HG02884 (cell line): ENCODE data around the gene BFSP1.

ENCODE experiments used
- ATAC-seq: cut with Tn5 transposase; IDR thresholded peaks from one replicate; pipeline ENCODE4 v1.9.1; 2021; ENCODE audit warnings: mild to moderate bottlenecking, moderate library complexity; ENCODE audit not compliant: unreplicated experiment

The BFSP1 gene

DNA sequence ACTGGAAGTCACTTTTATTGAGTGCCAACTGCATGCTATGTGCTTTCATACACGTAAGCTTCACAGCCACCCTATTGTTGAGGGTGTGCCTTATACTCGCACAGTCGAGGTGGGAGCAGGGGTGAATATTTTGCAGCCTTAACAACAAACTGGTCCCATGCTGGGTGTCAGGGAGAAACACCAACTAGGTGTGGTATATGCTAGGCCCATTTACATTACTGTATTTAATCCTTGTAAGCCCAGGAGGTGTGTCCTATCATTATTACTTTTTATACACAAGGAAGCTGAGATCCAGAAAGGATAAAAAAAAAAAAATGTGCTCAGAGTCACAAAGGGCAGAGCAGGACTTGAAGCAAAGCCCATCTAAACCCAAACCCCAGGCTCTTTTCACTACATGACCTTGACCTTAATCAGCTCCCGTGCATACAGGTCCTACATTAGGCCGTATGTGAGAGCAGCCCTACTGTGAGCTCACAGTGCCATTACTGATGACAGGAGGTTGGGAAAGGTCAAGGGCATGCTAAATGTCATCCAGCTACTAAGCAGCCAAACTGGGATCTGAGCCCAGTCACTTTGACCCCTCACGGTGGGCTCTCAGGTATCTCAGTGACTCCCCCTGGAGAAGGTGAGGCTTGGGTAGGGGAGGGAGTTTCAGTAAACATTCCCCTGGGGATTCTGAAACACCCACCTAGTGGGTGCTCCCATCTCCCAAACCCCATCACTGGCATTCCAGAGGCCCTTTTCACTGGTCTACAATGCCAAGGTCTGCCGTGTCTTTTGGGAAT is 61.7 kb downstream of the BFSP1 start:
- ATAC-seq, result no peak

- ATAC-seq, result no peak
Measured at GRCh38 chr20:17468073-17468840, 62.9 kb downstream of the BFSP1 start.

GRCh38 chr20:17467120-17467655 is 64.0 kb downstream of the BFSP1 start:
- no peak for ATAC-seq

DNA sequence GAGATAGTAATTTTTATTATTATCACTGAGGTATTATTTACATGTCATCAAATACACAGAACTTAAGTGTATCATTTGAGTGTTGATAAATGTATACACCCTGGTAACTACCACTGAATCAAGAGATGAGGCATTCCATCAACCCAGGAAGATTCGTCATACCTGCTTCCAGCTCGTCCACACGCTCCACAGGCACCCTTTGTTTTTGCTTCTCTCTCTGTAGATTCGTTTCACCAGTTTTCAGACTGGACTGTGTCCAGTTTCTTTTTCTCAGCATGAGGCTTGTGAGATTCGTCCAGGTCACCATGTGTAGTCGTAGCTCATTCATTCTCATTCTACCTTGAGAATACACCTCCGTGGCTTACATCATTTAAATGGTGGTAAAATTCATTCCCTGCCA is 64.5 kb downstream of the BFSP1 start:
- ATAC-seq, result no peak

- ATAC-seq, result no peak
Measured at GRCh38 chr20:17465236-17465635, 65.9 kb downstream of the BFSP1 start.

DNA sequence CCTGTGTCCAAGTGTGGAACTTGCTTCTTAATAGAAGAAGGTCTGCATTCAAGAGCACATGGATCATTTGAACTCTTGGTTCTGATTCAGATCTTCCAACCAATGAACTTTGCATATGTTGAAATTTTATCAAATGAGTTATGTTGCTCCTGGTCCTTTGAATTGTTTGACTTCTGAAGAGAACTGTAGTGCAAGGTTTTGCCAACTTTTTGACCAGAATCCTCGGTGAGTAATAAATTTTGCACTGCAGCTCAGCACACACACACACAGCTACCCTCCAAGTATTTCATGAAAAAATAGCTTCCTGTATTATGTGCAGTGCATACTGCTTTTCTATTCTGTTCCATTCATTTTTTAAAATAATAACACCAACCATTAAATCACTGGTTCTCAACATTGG is 67.5 kb downstream of the BFSP1 start:
- no peak for ATAC-seq

DNA sequence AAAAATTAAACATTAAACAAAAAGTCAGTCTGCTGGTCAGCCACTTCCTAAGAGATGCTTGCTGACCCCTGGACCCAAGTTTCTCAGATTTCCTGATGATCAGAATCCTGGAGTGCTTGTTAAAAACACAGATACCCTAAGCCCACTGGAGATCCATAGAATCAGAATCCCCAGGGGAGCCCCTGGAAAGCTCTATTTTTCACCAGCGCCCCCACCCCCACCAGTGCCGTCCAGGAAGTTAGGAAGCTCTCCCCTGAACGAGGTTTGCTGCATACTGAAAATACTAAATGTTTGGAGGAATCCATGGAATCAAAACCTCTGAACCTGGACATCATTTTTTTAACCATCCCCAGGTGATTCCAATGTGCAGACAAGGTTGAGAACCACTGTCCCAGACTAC is 69.2 kb downstream of the BFSP1 start:
- ATAC-seq, result no peak

DNA sequence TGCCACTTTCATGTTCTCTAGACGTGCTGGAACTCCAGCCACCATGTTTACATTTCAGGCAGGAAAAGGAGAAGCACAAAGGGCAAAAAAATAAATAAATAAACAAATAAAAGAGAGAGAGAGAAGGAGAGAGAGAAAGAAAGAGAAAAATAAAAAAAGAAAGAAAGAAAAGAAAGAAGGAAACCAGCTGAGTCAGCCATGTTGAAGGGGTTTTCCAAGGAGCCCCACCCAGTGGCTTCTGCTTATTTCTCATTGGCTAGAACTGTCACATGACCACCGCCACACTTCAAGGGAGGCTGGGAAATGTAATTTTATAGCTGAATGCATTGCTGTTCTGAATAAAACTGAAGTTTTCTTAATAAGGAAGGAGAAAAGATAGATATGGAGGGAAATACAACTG is 71.1 kb downstream of the BFSP1 start:
- ATAC-seq, result no peak

DNA sequence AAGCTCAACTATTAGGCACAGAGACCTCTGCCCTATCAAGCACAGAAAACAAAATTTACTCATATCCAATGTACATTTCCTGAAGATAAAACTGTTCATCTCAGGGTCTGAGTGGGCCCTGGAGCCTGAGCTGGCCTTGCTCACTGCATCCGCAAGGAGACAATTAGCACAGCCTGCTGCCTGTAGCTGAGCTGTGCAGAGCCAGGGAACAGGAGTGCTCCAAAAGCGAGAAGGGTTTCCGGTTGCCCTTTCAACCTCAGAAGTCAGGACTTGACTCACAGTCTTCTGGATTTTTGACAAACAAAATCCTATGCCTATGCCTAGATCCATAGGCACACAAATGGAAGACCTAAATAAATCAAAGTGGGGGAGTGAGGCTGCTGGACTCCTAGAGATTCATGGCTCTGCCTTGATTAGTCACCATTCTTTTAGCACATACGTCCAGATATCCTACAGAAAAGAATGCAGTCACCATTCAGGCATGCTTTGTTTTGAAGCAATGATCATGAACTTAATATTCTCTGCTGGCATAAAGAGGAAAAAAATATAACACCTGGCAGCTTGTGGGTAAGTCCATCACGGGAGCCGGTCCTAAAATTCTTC is 73.5 kb downstream of the BFSP1 start:
- no peak for ATAC-seq

- no peak for ATAC-seq
Measured at GRCh38 chr20:17457079-17457478, 74.1 kb downstream of the BFSP1 start.

DNA sequence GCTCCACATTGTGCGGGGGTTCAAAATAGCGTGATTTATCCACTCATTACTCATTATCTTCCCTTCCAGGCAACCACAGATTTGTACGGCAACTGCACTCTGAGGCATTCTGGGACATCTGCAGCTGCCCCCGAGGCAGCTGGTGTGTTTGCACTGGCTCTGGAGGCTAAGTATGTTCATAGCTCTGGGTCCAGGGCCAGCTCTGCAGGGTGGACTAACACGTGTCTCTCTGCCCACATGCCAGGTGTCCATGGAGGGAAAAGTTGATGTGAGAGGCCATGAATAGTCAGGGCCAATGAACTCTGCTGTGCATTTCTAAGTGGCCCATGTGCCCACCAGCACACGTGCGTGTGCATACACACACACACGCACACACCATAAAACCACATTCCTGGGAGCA is 74.9 kb downstream of the BFSP1 start:
- ATAC-seq, result no peak

DNA sequence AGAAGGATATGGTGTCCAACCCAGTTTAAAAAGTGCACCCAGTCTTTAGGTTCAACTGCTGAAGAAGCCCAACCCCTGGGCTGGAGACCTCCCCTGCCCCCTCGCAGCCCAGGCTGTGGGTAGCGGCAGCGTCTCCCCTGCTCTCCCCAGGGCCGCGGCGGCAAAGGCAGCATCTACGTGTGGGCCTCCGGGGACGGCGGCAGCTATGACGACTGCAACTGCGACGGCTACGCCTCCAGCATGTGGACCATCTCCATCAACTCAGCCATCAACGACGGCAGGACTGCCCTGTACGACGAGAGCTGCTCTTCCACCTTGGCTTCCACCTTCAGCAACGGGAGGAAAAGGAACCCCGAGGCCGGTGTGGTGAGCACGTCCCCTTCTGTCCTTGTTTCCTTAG is 77.6 kb downstream of the BFSP1 start:
- no peak for ATAC-seq

DNA sequence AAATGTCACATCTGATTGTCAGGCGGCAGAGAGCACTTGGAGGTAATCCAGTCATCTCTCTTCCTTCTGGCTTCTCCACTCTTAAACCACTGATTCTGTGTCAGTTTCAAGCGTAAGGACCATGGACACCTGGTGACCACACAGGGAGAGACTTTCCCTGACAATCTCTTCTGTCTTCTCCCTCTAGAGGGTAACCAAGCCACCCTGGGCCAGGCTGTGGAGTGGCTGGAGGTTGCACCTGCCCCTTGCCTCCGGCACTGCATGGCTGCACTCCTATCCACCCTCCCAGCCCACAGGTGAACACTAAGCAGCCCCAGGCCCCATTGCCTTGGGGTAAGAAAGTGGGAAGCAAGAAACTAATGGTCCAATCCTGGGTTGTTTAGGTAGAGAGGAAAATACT is 78.7 kb downstream of the BFSP1 start:
- ATAC-seq, result no peak

- no peak for ATAC-seq
Measured at GRCh38 chr20:17449031-17449430, 82.1 kb downstream of the BFSP1 start.

GRCh38 chr20:17448071-17448470 is 83.1 kb downstream of the BFSP1 start:
- ATAC-seq, result no peak

GRCh38 chr20:17446171-17446570 is 85.0 kb downstream of the BFSP1 start:
- no peak for ATAC-seq

GRCh38 chr20:17445543-17445942 is 85.6 kb downstream of the BFSP1 start:
- no peak for ATAC-seq

GRCh38 chr20:17444091-17444490 is 87.1 kb downstream of the BFSP1 start:
- ATAC-seq, result no peak
